ENCODE data around the gene MSL1.

- TF ChIP-seq CTCF (conservative IDR thresholded peaks at IDR 0.05), result no peak
- TF ChIP-seq ZFX (IDR thresholded peaks at IDR 0.05), result no peak
These were observed 56.3 kb downstream of the MSL1 start for GRCh38 chr17:40178021-40178601.
